Spleen (tissue), 7 donors: Measurements from ENCODE around the gene SLC23A2.

ENCODE experiments used
- POLR2A ChIP-seq, 3 donors: fragments of 450-650 bp; IDR thresholded peaks; one replicate each; pipeline ENCODE4 v1.5.1; 2017; ENCODE audit warnings: antibody characterized with exemption in 3 of 3, mild to moderate bottlenecking in 1 of 3
- POLR2AphosphoS5 ChIP-seq, 3 donors: sonication (generic); formaldehyde crosslinking; IDR thresholded peaks; one replicate each; pipeline ENCODE4 v1.5.1; 2017; ENCODE audit warnings: antibody characterized with exemption in 3 of 3
- TF ChIP-seq, protein P1 (sequence below), 11 experiments: fragments of 200-600 bp in 7 of 11; fragments of 450-650 bp in 4 of 11; sonication (generic) in 4 of 11; IDR thresholded peaks in 8 of 11; conservative IDR thresholded peaks in 3 of 11; 1 replicate in 7 of 11; 2 replicates in 4 of 11; pipeline versions ENCODE4 v1.4.0 to v1.8.0; 2016 to 2021; ENCODE audit warnings: antibody characterized with exemption in 11 of 11, inconsistent platforms in 4 of 11, mild to moderate bottlenecking in 1 of 11
- donor health status: DM: no; HTN: no; CAD: no; lungs with moderate emphysema.
- donor health status: DM: no; HTN: no; CAD: no.
- donor health status: DM: no; HTN: no; CAD: no.

DNA sequence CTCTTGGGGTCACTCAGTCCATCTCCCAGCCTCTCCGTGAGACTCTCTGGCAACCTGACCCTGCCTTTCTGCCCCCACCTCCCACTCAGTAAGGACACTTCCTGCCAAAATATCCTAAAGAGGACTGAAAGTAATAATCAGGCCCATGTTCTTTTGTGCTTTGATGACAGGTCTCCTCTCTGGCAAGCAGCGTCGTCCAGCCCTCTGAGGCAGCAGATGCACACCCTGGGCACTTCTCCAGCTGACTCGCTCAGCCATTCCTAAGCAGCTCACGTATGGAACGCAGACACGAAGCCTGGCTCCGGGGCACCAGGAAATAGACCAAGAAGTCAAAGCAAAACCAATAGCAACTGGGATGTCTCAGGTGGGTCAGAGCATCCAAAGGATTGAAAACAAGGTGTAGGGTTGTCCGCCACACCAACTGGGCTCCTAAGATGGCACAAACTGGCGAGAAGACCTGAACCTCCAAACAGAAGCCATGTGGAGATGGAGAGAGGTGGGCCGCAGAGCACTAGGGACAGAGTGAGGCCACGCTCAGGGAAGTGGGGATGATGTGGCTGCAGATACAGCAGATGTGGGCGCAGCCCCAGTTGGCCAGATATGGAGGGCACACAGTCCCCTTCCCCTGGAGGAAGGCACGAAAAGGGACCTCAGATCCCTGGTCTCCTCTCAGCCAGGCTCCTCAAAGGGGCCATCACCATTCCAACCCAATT is 180.3 kb downstream of the SLC23A2 start:
- TF ChIP-seq, protein P1, sequence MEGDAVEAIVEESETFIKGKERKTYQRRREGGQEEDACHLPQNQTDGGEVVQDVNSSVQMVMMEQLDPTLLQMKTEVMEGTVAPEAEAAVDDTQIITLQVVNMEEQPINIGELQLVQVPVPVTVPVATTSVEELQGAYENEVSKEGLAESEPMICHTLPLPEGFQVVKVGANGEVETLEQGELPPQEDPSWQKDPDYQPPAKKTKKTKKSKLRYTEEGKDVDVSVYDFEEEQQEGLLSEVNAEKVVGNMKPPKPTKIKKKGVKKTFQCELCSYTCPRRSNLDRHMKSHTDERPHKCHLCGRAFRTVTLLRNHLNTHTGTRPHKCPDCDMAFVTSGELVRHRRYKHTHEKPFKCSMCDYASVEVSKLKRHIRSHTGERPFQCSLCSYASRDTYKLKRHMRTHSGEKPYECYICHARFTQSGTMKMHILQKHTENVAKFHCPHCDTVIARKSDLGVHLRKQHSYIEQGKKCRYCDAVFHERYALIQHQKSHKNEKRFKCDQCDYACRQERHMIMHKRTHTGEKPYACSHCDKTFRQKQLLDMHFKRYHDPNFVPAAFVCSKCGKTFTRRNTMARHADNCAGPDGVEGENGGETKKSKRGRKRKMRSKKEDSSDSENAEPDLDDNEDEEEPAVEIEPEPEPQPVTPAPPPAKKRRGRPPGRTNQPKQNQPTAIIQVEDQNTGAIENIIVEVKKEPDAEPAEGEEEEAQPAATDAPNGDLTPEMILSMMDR (IDR thresholded peaks at IDR 0.05 in 8 of 11, conservative IDR thresholded peaks at IDR 0.05 in 3 of 11): no peak
- TF ChIP-seq POLR2A (IDR thresholded peaks at IDR 0.05) (no peak), POLR2AphosphoS5 (IDR thresholded peaks at IDR 0.05) (peak in 1 of 3 donors; percentile 24)
